OCI-LY3 (cell line): ENCODE data around the gene SAMD4A.

Experiments
- H2AFZ ChIP-seq: fragments of 200-600, 300-600 bp; shearing (Covaris generic); 2 replicates; pipeline ENCODE4 v1.6.0; 2014; ENCODE audit warnings: antibody characterized with exemption, low read depth, low read length
- H3K27ac ChIP-seq: fragments of 200-600, 300-600 bp; sonication (generic); 2 replicates; pipeline ENCODE4 v1.5.1; 2014; ENCODE audit warnings: mild to moderate bottlenecking, low read length, moderate library complexity, mixed read lengths
- H3K27me3 ChIP-seq: fragments of 200-600, 300-600 bp; sonication (generic); 2 replicates; pipeline ENCODE4 v1.6.1; 2014; ENCODE audit warnings: low read depth, low read length, mixed read lengths
- H3K36me3 ChIP-seq: fragments of 200-600, 300-600 bp; sonication (generic); replicated peaks from 2 replicates; pipeline ENCODE3; 2014; ENCODE audit warnings: low read depth, low read length, mixed read lengths
- H3K4me1 ChIP-seq: fragments of 300-600, 200-600 bp; sonication (generic); 2 replicates; pipeline ENCODE4 v1.6.1; 2014; ENCODE audit warnings: low read length, mixed read lengths
- H3K4me2 ChIP-seq: fragments of 200-600, 300-600 bp; sonication (generic); 2 replicates; pipeline ENCODE4 v1.6.1; 2014; ENCODE audit warnings: low read length, mixed read lengths
- H3K4me3 ChIP-seq: fragments of 300-600, 200-600 bp; sonication (generic); 2 replicates; pipeline ENCODE4 v1.5.1; 2014; ENCODE audit warnings: antibody characterized with exemption, mild to moderate bottlenecking, low read length, moderate library complexity
- H3K79me2 ChIP-seq: fragments of 300-600, 200-600 bp; shearing (Covaris generic); 2 replicates; pipeline ENCODE4 v1.6.1; 2014; ENCODE audit warnings: mild to moderate bottlenecking, low read length, mixed read lengths
- H3K9ac ChIP-seq: fragments of 300-600, 200-600 bp; shearing (Covaris generic); 2 replicates; pipeline ENCODE4 v1.6.0; 2014; ENCODE audit warnings: mild to moderate bottlenecking, low read length, moderate library complexity
- H3K9me3 ChIP-seq: fragments of 200-600, 300-600 bp; shearing (Covaris generic); 2 replicates; pipeline ENCODE4 v1.6.1; 2014; ENCODE audit warnings: low read length, mixed read lengths; ENCODE audit not compliant: insufficient read depth
- H4K20me1 ChIP-seq: fragments of 200-600, 300-600 bp; sonication (generic); 2 replicates; pipeline ENCODE4 v1.6.1; 2016; ENCODE audit warnings: low read length, mixed read lengths; ENCODE audit not compliant: insufficient read depth
- EZH2phosphoT487 ChIP-seq: fragments of 200-600 bp; shearing (Covaris generic); IDR thresholded peaks from 2 replicates; pipeline ENCODE4 v1.6.1; 2018; ENCODE audit warnings: antibody characterized with exemption, mixed run types, low read depth
- TF ChIP-seq, protein P1 (sequence below): fragments of 200-600, 300-600 bp; sonication (generic); IDR thresholded peaks from 2 replicates; pipeline ENCODE4 v1.5.1; 2014; ENCODE audit warnings: antibody characterized with exemption, low read length, low read depth

The SAMD4A gene

DNA sequence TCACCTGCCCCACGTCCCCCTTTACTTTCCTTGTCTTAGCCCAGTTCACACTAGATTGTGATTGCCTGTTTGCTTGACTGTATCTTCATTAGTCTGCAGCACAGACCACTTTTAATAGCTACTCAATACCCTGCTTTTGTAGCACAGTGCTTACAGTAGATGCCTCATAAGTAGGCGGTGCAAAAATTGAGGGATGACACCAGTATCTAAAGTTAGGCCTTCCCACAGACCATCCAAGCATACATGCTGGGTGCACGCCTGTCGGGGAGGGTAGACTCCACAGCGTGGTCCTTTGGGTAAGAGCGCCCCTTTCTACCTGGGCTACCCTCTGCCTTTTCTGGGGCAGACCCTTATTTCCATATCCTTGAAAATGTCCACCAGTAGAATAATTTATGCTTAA is 194.9 kb downstream of the SAMD4A start:
- TF ChIP-seq, protein P1, sequence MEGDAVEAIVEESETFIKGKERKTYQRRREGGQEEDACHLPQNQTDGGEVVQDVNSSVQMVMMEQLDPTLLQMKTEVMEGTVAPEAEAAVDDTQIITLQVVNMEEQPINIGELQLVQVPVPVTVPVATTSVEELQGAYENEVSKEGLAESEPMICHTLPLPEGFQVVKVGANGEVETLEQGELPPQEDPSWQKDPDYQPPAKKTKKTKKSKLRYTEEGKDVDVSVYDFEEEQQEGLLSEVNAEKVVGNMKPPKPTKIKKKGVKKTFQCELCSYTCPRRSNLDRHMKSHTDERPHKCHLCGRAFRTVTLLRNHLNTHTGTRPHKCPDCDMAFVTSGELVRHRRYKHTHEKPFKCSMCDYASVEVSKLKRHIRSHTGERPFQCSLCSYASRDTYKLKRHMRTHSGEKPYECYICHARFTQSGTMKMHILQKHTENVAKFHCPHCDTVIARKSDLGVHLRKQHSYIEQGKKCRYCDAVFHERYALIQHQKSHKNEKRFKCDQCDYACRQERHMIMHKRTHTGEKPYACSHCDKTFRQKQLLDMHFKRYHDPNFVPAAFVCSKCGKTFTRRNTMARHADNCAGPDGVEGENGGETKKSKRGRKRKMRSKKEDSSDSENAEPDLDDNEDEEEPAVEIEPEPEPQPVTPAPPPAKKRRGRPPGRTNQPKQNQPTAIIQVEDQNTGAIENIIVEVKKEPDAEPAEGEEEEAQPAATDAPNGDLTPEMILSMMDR: no peak
- no peak for TF ChIP-seq EZH2phosphoT487
- Histone ChIP-seq H4K20me1 (no peaks in the 10 kb centered on the region), H3K4me1 (no peaks in the 10 kb centered on the region), H3K27ac (no peak overlapping the region), H3K4me2 (no peak overlapping the region), H3K27me3 (peaks cover 8% of the 10 kb centered on the region), H3K9ac (no peak overlapping the region), H3K9me3 (no peaks in the 10 kb centered on the region), H2AFZ (no peak overlapping the region), H3K4me3 (no peak overlapping the region), H3K36me3 (no peaks in the 10 kb centered on the region), H3K79me2 (no peaks in the 10 kb centered on the region)

DNA sequence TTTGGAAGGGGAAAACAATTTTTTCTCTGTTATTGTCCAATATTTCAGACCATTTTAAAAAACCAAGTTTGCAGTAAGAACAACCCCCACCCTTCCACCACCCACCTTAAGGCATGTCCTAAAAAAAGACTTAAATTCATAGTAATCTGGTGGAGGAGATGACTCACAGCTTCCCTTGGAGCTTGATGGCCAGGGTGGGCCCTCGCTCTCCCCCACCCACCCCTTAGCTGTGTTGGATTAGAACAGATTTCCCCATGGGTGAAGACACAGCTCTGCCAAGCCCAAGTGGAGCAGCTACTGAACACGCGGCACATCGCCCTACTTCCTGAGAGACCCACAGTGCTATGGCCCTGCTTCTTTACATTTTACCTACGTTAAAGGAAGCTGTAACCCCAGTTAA is 195.4 kb downstream of the SAMD4A start:
- no peaks in the 10 kb centered on the region for H3K9me3 ChIP-seq
- no peak overlapping the region for H3K9ac ChIP-seq
- H3K4me3 ChIP-seq: no peak overlapping the region
- H3K27ac ChIP-seq: no peak overlapping the region
- no peak overlapping the region for H3K4me2 ChIP-seq
- peaks cover 4% of the 10 kb centered on the region for H3K27me3 ChIP-seq
- H4K20me1 ChIP-seq: no peaks in the 10 kb centered on the region
- H2AFZ ChIP-seq: no peak overlapping the region
- TF ChIP-seq, protein P1: no peak
- no peak for TF ChIP-seq EZH2phosphoT487
- H3K36me3 ChIP-seq: no peaks in the 10 kb centered on the region
- no peaks in the 10 kb centered on the region for H3K4me1 ChIP-seq
- no peaks in the 10 kb centered on the region for H3K79me2 ChIP-seq

DNA sequence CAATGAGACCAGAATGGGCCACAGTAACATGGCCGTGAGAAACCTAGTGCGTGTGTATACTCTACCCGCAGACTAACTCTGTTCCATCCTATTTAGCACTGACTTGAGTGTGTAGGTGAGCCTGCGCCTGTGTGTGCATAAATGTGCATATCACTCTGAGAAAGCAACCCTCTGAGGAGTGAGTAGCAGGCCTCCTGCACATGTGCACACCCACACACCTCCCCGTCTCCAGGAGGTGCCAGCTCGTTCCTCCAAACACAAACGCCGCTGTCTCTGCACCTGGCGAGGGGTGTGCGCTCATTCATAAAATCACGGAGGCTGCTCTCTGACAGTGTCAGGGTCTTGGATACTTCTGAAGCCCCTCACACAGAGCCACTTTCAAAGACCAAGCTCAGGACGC is 196.8 kb downstream of the SAMD4A start:
- no peaks in the 10 kb centered on the region for H3K9me3 ChIP-seq
- H3K9ac ChIP-seq: no peak overlapping the region
- no peak for TF ChIP-seq EZH2phosphoT487
- TF ChIP-seq, protein P1: no peak
- no peaks in the 10 kb centered on the region for H3K36me3 ChIP-seq
- H3K4me1 ChIP-seq: no peaks in the 10 kb centered on the region
- H2AFZ ChIP-seq: no peak overlapping the region
- H3K27me3 ChIP-seq: peaks cover 1% of the 10 kb centered on the region
- H3K79me2 ChIP-seq: no peaks in the 10 kb centered on the region
- H3K4me2 ChIP-seq: no peak overlapping the region
- no peaks in the 10 kb centered on the region for H4K20me1 ChIP-seq
- no peak overlapping the region for H3K27ac ChIP-seq
- H3K4me3 ChIP-seq: no peak overlapping the region

DNA sequence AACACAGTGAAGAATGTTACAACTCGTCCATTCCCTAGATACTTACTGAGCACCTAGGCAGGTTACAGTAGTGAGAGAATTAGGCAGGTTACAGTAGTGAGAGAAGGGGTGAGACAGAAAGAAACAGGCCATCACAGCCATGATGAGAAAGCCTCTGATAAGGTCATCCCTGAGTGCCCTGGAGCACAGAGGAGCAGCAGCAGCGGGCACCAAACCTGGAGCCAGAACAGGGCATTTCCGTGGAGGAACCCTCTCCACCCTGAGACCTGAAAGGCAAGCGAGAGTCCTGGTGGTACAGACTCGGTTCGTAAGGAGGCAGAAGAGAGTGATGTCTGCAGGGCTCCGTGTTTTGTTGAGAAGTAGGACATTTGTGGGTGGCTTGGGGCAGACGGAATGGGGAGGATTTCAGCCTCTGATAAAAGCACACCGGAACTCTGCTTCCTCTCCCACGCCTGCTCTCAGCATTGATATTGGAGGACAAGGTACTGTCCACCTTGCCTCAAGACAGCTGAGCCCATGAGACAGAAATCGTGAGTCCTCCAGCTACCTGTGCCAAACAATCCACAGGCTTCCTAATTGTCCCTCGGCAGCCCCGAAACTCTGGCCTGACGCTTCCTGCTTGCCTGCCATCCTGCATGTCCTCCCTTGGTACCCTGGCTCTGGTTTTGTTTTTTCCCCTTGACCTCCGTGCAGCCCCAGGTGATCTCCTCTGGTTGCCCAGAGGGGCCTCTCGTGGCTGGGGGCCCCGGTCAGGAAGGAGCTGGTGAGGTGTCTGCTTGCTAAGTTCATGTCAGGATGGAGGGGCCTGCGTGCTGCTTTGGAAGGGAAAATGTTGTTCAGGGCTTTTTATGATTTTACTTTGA is 199.6 kb downstream of the SAMD4A start:
- no peaks in the 10 kb centered on the region for H3K36me3 ChIP-seq
- H2AFZ ChIP-seq: no peak overlapping the region
- TF ChIP-seq, protein P1: no peak
- no peak for TF ChIP-seq EZH2phosphoT487

More for the DNA sequence above, 199.6 kb downstream of the SAMD4A start:
- Histone ChIP-seq H3K4me2 (no peak overlapping the region), H3K27me3 (peaks cover 20% of the 10 kb centered on the region), H4K20me1 (no peaks in the 10 kb centered on the region), H3K27ac (no peak overlapping the region), H3K9ac (no peak overlapping the region), H3K4me3 (no peak overlapping the region), H3K9me3 (no peaks in the 10 kb centered on the region), H3K4me1 (peaks cover 7% of the 10 kb centered on the region), H3K79me2 (no peaks in the 10 kb centered on the region)
